Hematopoietic multipotent progenitor cell treated with erythropoietin and hydrocortisone succinate and interleukin-3 and kit ligand, for 4 days (in vitro differentiated cells): ENCODE results near the gene ECD.
A peak's percentile ranks its signal among the peaks of the same experiment; 100 is the strongest.
"Not testable (repeated sequence)": the region's sequence is repeated elsewhere in the genome, so short reads cannot be mapped to it uniquely, and the experiment has no call there.

Source experiments
- DNase-seq: peaks from one replicate; pipeline ENCODE4 v3.0.0-alpha.2; 2015

The ECD gene

GRCh38 chr10:73159038-73159648, 8.7 kb downstream of the ECD start:
- DNase-seq, result peak; percentile 73

- DNase-seq, result no peak
Observed at GRCh38 chr10:73156054-73156453, 11.8 kb downstream of the ECD start.

- DNase-seq, result no peak
Observed at GRCh38 chr10:73152009-73152408, 15.8 kb downstream of the ECD start.

GRCh38 chr10:73150633-73151413, 17.0 kb downstream of the ECD start:
- not testable (repeated sequence) for DNase-seq

- no peak for DNase-seq
Observed at GRCh38 chr10:73141603-73142002, 26.2 kb downstream of the ECD start.

GRCh38 chr10:73139251-73139650, 28.6 kb downstream of the ECD start:
- no peak for DNase-seq

GRCh38 chr10:73136627-73137026, 31.2 kb downstream of the ECD start:
- no peak for DNase-seq

GRCh38 chr10:73134727-73135126, 33.1 kb downstream of the ECD start:
- DNase-seq, result no peak

- no peak for DNase-seq
Observed at GRCh38 chr10:73131913-73132686, 35.7 kb downstream of the ECD start.

GRCh38 chr10:73131301-73131700, 36.5 kb downstream of the ECD start:
- DNase-seq, result no peak

- no peak for DNase-seq
Observed at GRCh38 chr10:73126343-73126742, 41.5 kb downstream of the ECD start.

- no peak for DNase-seq
Observed at GRCh38 chr10:73119952-73120351, 47.9 kb downstream of the ECD start.

GRCh38 chr10:73119457-73119856, 48.4 kb downstream of the ECD start:
- no peak for DNase-seq

GRCh38 chr10:73117976-73118743, 49.6 kb downstream of the ECD start:
- no peak for DNase-seq

- DNase-seq, result no peak
Observed at GRCh38 chr10:73116017-73116416, 51.8 kb downstream of the ECD start.

GRCh38 chr10:73113551-73113950, 54.3 kb downstream of the ECD start:
- no peak for DNase-seq

GRCh38 chr10:73112032-73112431, 55.8 kb downstream of the ECD start:
- DNase-seq, result not testable (repeated sequence)

GRCh38 chr10:73110345-73110849, 57.4 kb downstream of the ECD start, which contains the start of gene NUDT13:
Gene NUDT13, plus strand, starts transcription at chr10:73110455. Its CDS starts 3,911 bp downstream, at chr10:73114366.
- peak; percentile 93 for DNase-seq

- DNase-seq, result not testable (repeated sequence)
Observed at GRCh38 chr10:73109248-73109652, 58.6 kb downstream of the ECD start.

- DNase-seq, result no peak
Observed at GRCh38 chr10:73106301-73106700, 61.5 kb downstream of the ECD start.

- DNase-seq, result no peak
Observed at GRCh38 chr10:73099141-73099540, 68.7 kb downstream of the ECD start.

GRCh38 chr10:73097305-73097670, 70.5 kb downstream of the ECD start:
- DNase-seq, result no peak
